ENCODE data around the gene PTPRE.

DNA sequence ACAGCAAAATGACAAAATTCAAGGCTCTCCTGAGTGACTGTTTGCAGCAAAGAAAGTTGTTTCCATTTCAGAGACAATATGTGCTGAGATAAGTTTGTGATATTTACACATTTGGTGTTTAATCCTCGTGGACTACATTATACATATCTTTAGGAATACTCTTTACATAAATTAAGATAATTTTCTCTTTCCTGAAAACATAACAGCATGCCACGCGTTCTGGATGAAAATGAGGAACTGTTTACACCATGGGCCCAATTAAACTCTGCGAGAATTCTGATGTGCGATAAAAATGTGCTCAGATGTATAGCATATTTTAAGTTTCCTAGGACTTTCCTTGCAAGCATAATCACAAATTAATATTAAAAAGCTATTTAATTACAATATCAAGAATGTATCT lies 26.4 kb downstream of the PTPRE start:
- TF ChIP-seq, protein P1, sequence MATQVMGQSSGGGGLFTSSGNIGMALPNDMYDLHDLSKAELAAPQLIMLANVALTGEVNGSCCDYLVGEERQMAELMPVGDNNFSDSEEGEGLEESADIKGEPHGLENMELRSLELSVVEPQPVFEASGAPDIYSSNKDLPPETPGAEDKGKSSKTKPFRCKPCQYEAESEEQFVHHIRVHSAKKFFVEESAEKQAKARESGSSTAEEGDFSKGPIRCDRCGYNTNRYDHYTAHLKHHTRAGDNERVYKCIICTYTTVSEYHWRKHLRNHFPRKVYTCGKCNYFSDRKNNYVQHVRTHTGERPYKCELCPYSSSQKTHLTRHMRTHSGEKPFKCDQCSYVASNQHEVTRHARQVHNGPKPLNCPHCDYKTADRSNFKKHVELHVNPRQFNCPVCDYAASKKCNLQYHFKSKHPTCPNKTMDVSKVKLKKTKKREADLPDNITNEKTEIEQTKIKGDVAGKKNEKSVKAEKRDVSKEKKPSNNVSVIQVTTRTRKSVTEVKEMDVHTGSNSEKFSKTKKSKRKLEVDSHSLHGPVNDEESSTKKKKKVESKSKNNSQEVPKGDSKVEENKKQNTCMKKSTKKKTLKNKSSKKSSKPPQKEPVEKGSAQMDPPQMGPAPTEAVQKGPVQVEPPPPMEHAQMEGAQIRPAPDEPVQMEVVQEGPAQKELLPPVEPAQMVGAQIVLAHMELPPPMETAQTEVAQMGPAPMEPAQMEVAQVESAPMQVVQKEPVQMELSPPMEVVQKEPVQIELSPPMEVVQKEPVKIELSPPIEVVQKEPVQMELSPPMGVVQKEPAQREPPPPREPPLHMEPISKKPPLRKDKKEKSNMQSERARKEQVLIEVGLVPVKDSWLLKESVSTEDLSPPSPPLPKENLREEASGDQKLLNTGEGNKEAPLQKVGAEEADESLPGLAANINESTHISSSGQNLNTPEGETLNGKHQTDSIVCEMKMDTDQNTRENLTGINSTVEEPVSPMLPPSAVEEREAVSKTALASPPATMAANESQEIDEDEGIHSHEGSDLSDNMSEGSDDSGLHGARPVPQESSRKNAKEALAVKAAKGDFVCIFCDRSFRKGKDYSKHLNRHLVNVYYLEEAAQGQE (IDR thresholded peaks at IDR 0.05; ENCODE audit: insufficient read depth in 1 of 2, low read depth in 2 of 2, low read length in 2 of 2), result no peak
- TF ChIP-seq POLR2AphosphoS5 (IDR thresholded peaks at IDR 0.05; ENCODE audit: low read depth, low read length) (no peak), SIN3A (IDR thresholded peaks at IDR 0.05; ENCODE audit: borderline replicate concordance, insufficient read depth, low read length) (no peak), TAF1 (IDR thresholded peaks at IDR 0.05; ENCODE audit: borderline replicate concordance, insufficient read depth, low read length) (no peak)

Data from PFSK-1 (cell line).